Loucy (cell line): ENCODE measurements around the gene SLC34A3.

Experiments used
- H2AFZ ChIP-seq: fragments of 200-600 bp; sonication (generic); 2 replicates; pipeline ENCODE4 v1.6.0; 2016; ENCODE audit warnings: antibody characterized with exemption, mild to moderate bottlenecking, low read length, moderate library complexity
- H3F3A ChIP-seq: fragments of 200-600 bp; 2 replicates; pipeline ENCODE4 v1.6.0; 2016; ENCODE audit warnings: antibody characterized with exemption, low read depth, mild to moderate bottlenecking
- H3K27me3 ChIP-seq: fragments of 200-600 bp; sonication (generic); 2 replicates; pipeline ENCODE4 v1.6.1; 2014; ENCODE audit warnings: low read length, mild to moderate bottlenecking; ENCODE audit not compliant: insufficient read depth, poor library complexity, severe bottlenecking
- H3K36me3 ChIP-seq: fragments of 200-600 bp; sonication (generic); 2 replicates; pipeline ENCODE4 v1.6.1; 2016; ENCODE audit warnings: low read length; ENCODE audit not compliant: insufficient read depth
- H3K4me1 ChIP-seq: fragments of 200-600 bp; sonication (generic); 2 replicates; pipeline ENCODE4 v1.5.1; 2014; ENCODE audit warnings: low read length, mild to moderate bottlenecking; ENCODE audit not compliant: insufficient read depth, poor library complexity, severe bottlenecking
- H3K4me2 ChIP-seq: fragments of 200-600 bp; sonication (generic); 2 replicates; pipeline ENCODE4 v1.6.0; 2014; ENCODE audit warnings: antibody characterized with exemption, low read length, low read depth, mild to moderate bottlenecking; ENCODE audit not compliant: poor library complexity, severe bottlenecking
- H3K4me3 ChIP-seq: fragments of 200-600 bp; sonication (generic); 2 replicates; pipeline ENCODE4 v1.5.1; 2014; ENCODE audit warnings: low read length, mild to moderate bottlenecking, mixed read lengths; ENCODE audit not compliant: poor library complexity, severe bottlenecking
- H3K79me2 ChIP-seq: fragments of 200-600 bp; sonication (generic); 2 replicates; pipeline ENCODE4 v1.6.1; 2014; ENCODE audit warnings: low read length; ENCODE audit not compliant: insufficient read depth
- H3K9ac ChIP-seq: fragments of 200-600 bp; sonication (generic); 2 replicates; pipeline ENCODE4 v1.6.0; 2014; ENCODE audit warnings: mild to moderate bottlenecking, low read depth, low read length, moderate library complexity; ENCODE audit not compliant: poor library complexity, severe bottlenecking
- H3K9me2 ChIP-seq: fragments of 200-600 bp; sonication (generic); replicated peaks from 2 replicates; pipeline ENCODE4 v1.6.1; 2016; ENCODE audit warnings: low read depth, low read length, mixed read lengths
- H3K9me3 ChIP-seq: fragments of 200-600 bp; sonication (generic); 2 replicates; pipeline ENCODE4 v1.6.1; 2014; ENCODE audit warnings: mild to moderate bottlenecking, antibody characterized with exemption, low read length, low read depth; ENCODE audit not compliant: insufficient read depth
- H4K20me1 ChIP-seq: fragments of 200-600 bp; sonication (generic); 2 replicates; pipeline ENCODE4 v1.6.0; 2014; ENCODE audit warnings: antibody characterized with exemption, low read length, mild to moderate bottlenecking; ENCODE audit not compliant: insufficient read depth, poor library complexity, severe bottlenecking
- CTCF ChIP-seq: fragments of 200-600 bp; sonication (generic); conservative IDR thresholded peaks from 2 replicates; pipeline ENCODE4 v1.5.1; 2014; ENCODE audit warnings: mild to moderate bottlenecking, antibody characterized with exemption, low read length
- EZH2phosphoT487 ChIP-seq: fragments of 200-600 bp; IDR thresholded peaks from 2 replicates; pipeline ENCODE4 v1.6.1; 2018; ENCODE audit warnings: antibody characterized with exemption, mild to moderate bottlenecking, moderate library complexity, borderline replicate concordance

The SLC34A3 gene

GRCh38 chr9:137278721-137279711, 48.3 kb downstream of the SLC34A3 start:
- H3K4me2 ChIP-seq, result no peak overlapping the region
- no peaks in the 10 kb centered on the region for H3K4me1 ChIP-seq

GRCh38 chr9:137279741-137280473, 49.2 kb downstream of the SLC34A3 start:
- H2AFZ ChIP-seq, result no peak overlapping the region
- H3K27me3 ChIP-seq, result no peaks in the 10 kb centered on the region
- H3K9ac ChIP-seq, result no peak overlapping the region
- TF ChIP-seq CTCF (no peak), EZH2phosphoT487 (no peak)
- H3K9me3 ChIP-seq, result no peaks in the 10 kb centered on the region
- no peaks in the 10 kb centered on the region for H3K79me2 ChIP-seq
- no peaks in the 10 kb centered on the region for H3K9me2 ChIP-seq
- H3F3A ChIP-seq, result no peaks in the 10 kb centered on the region
- no peak overlapping the region for H3K4me2 ChIP-seq
- no peaks in the 10 kb centered on the region for H3K4me1 ChIP-seq
- H3K4me3 ChIP-seq, result no peak overlapping the region
- H3K36me3 ChIP-seq, result no peaks in the 10 kb centered on the region
- no peaks in the 10 kb centered on the region for H4K20me1 ChIP-seq

More at GRCh38 chr9:137278721-137279711, 48.3 kb downstream of the SLC34A3 start:
- Histone ChIP-seq H3K9me3 (no peaks in the 10 kb centered on the region), H3K9ac (no peak overlapping the region), H4K20me1 (no peaks in the 10 kb centered on the region), H3K27me3 (no peaks in the 10 kb centered on the region), H3K9me2 (no peaks in the 10 kb centered on the region), H3F3A (no peaks in the 10 kb centered on the region), H3K4me3 (no peak overlapping the region), H3K79me2 (no peaks in the 10 kb centered on the region), H2AFZ (no peak overlapping the region), H3K36me3 (no peaks in the 10 kb centered on the region)
- TF ChIP-seq EZH2phosphoT487 (no peak), CTCF (no peak)

- no peaks in the 10 kb centered on the region for H3K9me3 ChIP-seq
- no peaks in the 10 kb centered on the region for H3K4me1 ChIP-seq
- no peak overlapping the region for H3K4me3 ChIP-seq
- H3K9ac ChIP-seq, result no peak overlapping the region
- H3K27me3 ChIP-seq, result no peaks in the 10 kb centered on the region
- no peak overlapping the region for H2AFZ ChIP-seq
- no peaks in the 10 kb centered on the region for H4K20me1 ChIP-seq
- H3K4me2 ChIP-seq, result no peak overlapping the region
- H3K79me2 ChIP-seq, result no peaks in the 10 kb centered on the region
- no peaks in the 10 kb centered on the region for H3F3A ChIP-seq
- H3K9me2 ChIP-seq, result no peaks in the 10 kb centered on the region
- H3K36me3 ChIP-seq, result no peaks in the 10 kb centered on the region
- no peak for TF ChIP-seq EZH2phosphoT487
- no peak for TF ChIP-seq CTCF
Observed at GRCh38 chr9:137280474-137281344, 50.0 kb downstream of the SLC34A3 start.
